IMR-90 (cell line): ENCODE results near the gene SNX25. TPM values are rescaled to one million over a fixed set of nuclear protein-coding genes. Genes with fewer than 3 reads are reported as not detected.

Experiments
- ATAC-seq: fragments of 200-7000 bp; cut with Tn5 transposase; 2 replicates; pipeline ENCODE4 v1.9.1; 2020; ENCODE audit warnings: low read depth, mild to moderate bottlenecking, moderate library complexity
- BruUV-seq: library from RNA; stranded (reverse); fragments of 400-500 nt; replicated peaks from 2 replicates; lab custom pipeline; 2021; lab: Mats Ljungman, UMichigan
- CTCF ChIA-PET: fragments of 300-600 bp; formaldehyde crosslinking; extraction: SDS; loops from one replicate; lab custom pipeline; 2021; ENCODE audit warnings: antibody characterized with exemption; lab: Yijun Ruan, JAX
- POLR2A ChIA-PET: fragments of 300-600 bp; sonication (Branson Sonifier 250); formaldehyde crosslinking; loops from one replicate; lab custom pipeline; 2022; ENCODE audit warnings: antibody characterized with exemption; ENCODE audit not compliant: unreplicated experiment; lab: Charles Lee
- DNase-seq: peaks from one replicate; pipeline ENCODE4 v3.0.0; 2013
- H2AFZ ChIP-seq: replicated peaks from 2 replicates; pipeline ENCODE3; 2013; ENCODE audit warnings: low read length, mild to moderate bottlenecking; ENCODE audit not compliant: poor library complexity
- H2AK5ac ChIP-seq: 2 replicates; pipeline ENCODE4 v1.6.1; 2013; ENCODE audit warnings: low read depth, low read length, inconsistent platforms
- H2AK9ac ChIP-seq: replicated peaks from 2 replicates; pipeline ENCODE3; 2013; ENCODE audit warnings: mild to moderate bottlenecking, low read depth, low read length, moderate library complexity; ENCODE audit not compliant: poor library complexity
- H2BK120ac ChIP-seq: 2 replicates; pipeline ENCODE4 v1.6.1; 2013; ENCODE audit warnings: low read depth, low read length, inconsistent platforms
- H2BK15ac ChIP-seq: 3 replicates; pipeline ENCODE4 v1.6.1; 2013; ENCODE audit warnings: low read depth, low read length, inconsistent platforms
- H2BK20ac ChIP-seq: 2 replicates; pipeline ENCODE4 v1.6.1; 2013; ENCODE audit warnings: low read depth, mild to moderate bottlenecking, inconsistent platforms, low read length, moderate library complexity
- H2BK5ac ChIP-seq: 2 replicates; pipeline ENCODE4 v1.6.1; 2013; ENCODE audit warnings: mild to moderate bottlenecking, low read depth, low read length, inconsistent platforms; ENCODE audit not compliant: poor library complexity, severe bottlenecking
- H3K14ac ChIP-seq: replicated peaks from 2 replicates; pipeline ENCODE4 v1.6.1; 2013; ENCODE audit warnings: low read depth, low read length, inconsistent platforms
- H3K18ac ChIP-seq: 2 replicates; pipeline ENCODE4 v1.6.1; 2013; ENCODE audit warnings: low read depth, low read length, control low read depth
- H3K23ac ChIP-seq: 2 replicates; pipeline ENCODE4 v1.6.1; 2013; ENCODE audit warnings: low read depth, low read length, inconsistent platforms
- H3K27ac ChIP-seq: 2 replicates; pipeline ENCODE4 v1.5.1; 2013; ENCODE audit warnings: mild to moderate bottlenecking, control low read depth, low read length; ENCODE audit not compliant: insufficient read depth
- H3K27me3 ChIP-seq: 2 replicates; pipeline ENCODE4 v1.6.1; 2013; ENCODE audit warnings: low read length; ENCODE audit not compliant: control insufficient read depth, insufficient read depth
- H3K36me3 ChIP-seq: 2 replicates; pipeline ENCODE4 v1.6.1; 2013; ENCODE audit warnings: low read length, mixed read lengths; ENCODE audit not compliant: control insufficient read depth, insufficient read depth
- H3K4ac ChIP-seq: 2 replicates; pipeline ENCODE4 v1.6.1; 2013; ENCODE audit warnings: low read depth, low read length, inconsistent platforms
- H3K4me1 ChIP-seq: 2 replicates; pipeline ENCODE4 v1.6.1; 2013; ENCODE audit warnings: low read length, mixed read lengths; ENCODE audit not compliant: control insufficient read depth, insufficient read depth
- H3K4me2 ChIP-seq: 2 replicates; pipeline ENCODE4 v1.6.1; 2013; ENCODE audit warnings: low read depth, mild to moderate bottlenecking, control low read depth, low read length, moderate library complexity
- H3K4me3 ChIP-seq: 2 replicates; pipeline ENCODE4 v1.5.1; 2013; ENCODE audit warnings: low read depth, mild to moderate bottlenecking, control low read depth, low read length, moderate library complexity; ENCODE audit not compliant: insufficient read depth
- H3K56ac ChIP-seq: 2 replicates; pipeline ENCODE4 v1.6.1; 2013; ENCODE audit warnings: low read length, inconsistent platforms; ENCODE audit not compliant: insufficient read depth; ENCODE audit errors: extremely low read depth
- H3K79me1 ChIP-seq, 2 experiments: 2 replicates each; pipeline ENCODE4 v1.6.1; 2013; ENCODE audit warnings: low read length in 2 of 2, inconsistent platforms in 1 of 2, low read depth in 1 of 2
- H3K9ac ChIP-seq: 2 replicates; pipeline ENCODE4 v1.6.1; 2013; ENCODE audit warnings: low read depth, low read length, control low read depth
- H3K9me1 ChIP-seq: 2 replicates; pipeline ENCODE4 v1.6.1; 2013; ENCODE audit warnings: low read length, inconsistent platforms; ENCODE audit not compliant: insufficient read depth
- H3K9me3 ChIP-seq: 2 replicates; pipeline ENCODE4 v1.6.1; 2013; ENCODE audit warnings: low read length; ENCODE audit not compliant: control insufficient read depth, insufficient read depth
- H4K20me1 ChIP-seq: 2 replicates; pipeline ENCODE4 v1.6.1; 2013; ENCODE audit warnings: low read length, inconsistent platforms; ENCODE audit not compliant: insufficient read depth
- H4K5ac ChIP-seq: 2 replicates; pipeline ENCODE4 v1.6.1; 2013; ENCODE audit warnings: mild to moderate bottlenecking, low read depth, low read length, control low read depth
- H4K8ac ChIP-seq, 2 experiments: 2 replicates each; pipeline ENCODE4 v1.6.1; 2013; ENCODE audit warnings: low read depth in 2 of 2, low read length in 2 of 2, control low read depth in 1 of 2, inconsistent platforms in 1 of 2
- H4K91ac ChIP-seq: 2 replicates; pipeline ENCODE4 v1.6.1; 2013; ENCODE audit warnings: low read depth, low read length, inconsistent platforms; ENCODE audit not compliant: insufficient read depth
- BHLHE40 ChIP-seq: fragments of 150-350 bp; IDR thresholded peaks from 2 replicates; pipeline ENCODE4 v1.6.1; 2016; ENCODE audit warnings: mild to moderate bottlenecking, low read depth, low read length
- CEBPB ChIP-seq: IDR thresholded peaks from 2 replicates; pipeline ENCODE4 v1.6.1; 2012; ENCODE audit warnings: low read depth, low read length, improper control_type of control experiment
- CHD1 ChIP-seq: IDR thresholded peaks from 2 replicates; pipeline ENCODE4 v1.6.1; 2012; ENCODE audit warnings: low read depth, low read length, improper control_type of control experiment
- ELK1 ChIP-seq: fragments of 150-350 bp; IDR thresholded peaks from 2 replicates; pipeline ENCODE4 v1.6.1; 2016; ENCODE audit warnings: low read depth, mild to moderate bottlenecking, low read length, moderate library complexity, borderline replicate concordance
- FOS ChIP-seq: fragments of 150-350 bp; IDR thresholded peaks from 2 replicates; pipeline ENCODE4 v1.6.1; 2016; ENCODE audit warnings: low read depth, low read length
- MAFK ChIP-seq: IDR thresholded peaks from 2 replicates; pipeline ENCODE4 v1.6.1; 2012; ENCODE audit warnings: low read depth, low read length, improper control_type of control experiment
- MAZ ChIP-seq: IDR thresholded peaks from 2 replicates; pipeline ENCODE4 v1.6.1; 2012; ENCODE audit warnings: low read depth, mild to moderate bottlenecking, low read length, improper control_type of control experiment, moderate library complexity, borderline replicate concordance
- MXI1 ChIP-seq: IDR thresholded peaks from 2 replicates; pipeline ENCODE4 v1.6.1; 2012; ENCODE audit warnings: low read depth, mild to moderate bottlenecking, low read length, moderate library complexity, borderline replicate concordance
- NFE2L2 ChIP-seq: fragments of 150-350 bp; IDR thresholded peaks from 2 replicates; pipeline ENCODE4 v1.6.1; 2016; ENCODE audit warnings: low read depth, mild to moderate bottlenecking, low read length
- POLR2A ChIP-seq: IDR thresholded peaks from 2 replicates; pipeline ENCODE4 v1.6.1; 2012; ENCODE audit warnings: mild to moderate bottlenecking, low read depth, low read length
- RAD21 ChIP-seq: IDR thresholded peaks from 2 replicates; pipeline ENCODE4 v1.6.1; 2012; ENCODE audit warnings: low read length, improper control_type of control experiment
- RCOR1 ChIP-seq: IDR thresholded peaks from 2 replicates; pipeline ENCODE4 v1.6.1; 2012; ENCODE audit warnings: mild to moderate bottlenecking, low read length, improper control_type of control experiment; ENCODE audit not compliant: insufficient replicate concordance
- RFX5 ChIP-seq: IDR thresholded peaks from 2 replicates; pipeline ENCODE4 v1.8.0; 2012; ENCODE audit warnings: low read depth, mild to moderate bottlenecking, low read length, moderate library complexity
- SMC3 ChIP-seq: fragments of 150-350 bp; IDR thresholded peaks from 2 replicates; pipeline ENCODE4 v1.6.1; 2016; ENCODE audit warnings: low read depth, mild to moderate bottlenecking, antibody characterized with exemption, low read length, moderate library complexity
- WGBS, 2 experiments: methylation state at CpG; one replicate each; pipeline versions ENCODE4 v1.1.5 to v1.1.7; 2013; ENCODE audit warnings: missing lambda C conversion rate in 2 of 2; ENCODE audit not compliant: insufficient read length in 1 of 2; ENCODE audit errors: extremely low coverage in 2 of 2; 5-methylcytosine and 5-hydroxymethylcytosine counted together
- dilution Hi-C: fragments of 300-500 bp; cut with HindIII; formaldehyde crosslinking; loops from one replicate; pipeline ENCODE4 v1.14.3; 2018; ENCODE audit warnings: low sequenced_read_pairs; ENCODE audit not compliant: unreplicated experiment
- in situ Hi-C: fragments of 300-500 bp; cut with MboI; formaldehyde crosslinking; loops from 3 replicates; pipeline ENCODE4 v1.14.3; 2019; ENCODE audit warnings: low sequenced_read_pairs, inconsistent platforms, mixed read lengths
- intact Hi-C: fragments of 100-400 bp; cut with micrococcal nuclease; formaldehyde crosslinking; loops from 2 replicates; pipeline ENCODE4 v1.10.0; 2022
- polyA plus RNA-seq, 3 experiments: library from polyadenylated mRNA; depleted of rRNA; stranded (reverse); fragments of >200 nt; gene quantifications; 2 replicates each; pipeline ENCODE4 v1.2.3, GENCODE V29; 2012; ENCODE audit warnings: low replicate concordance in 1 of 3
- total RNA-seq: library from RNA; depleted of rRNA; stranded (reverse); fragments of >200 nt; gene quantifications from 2 replicates; pipeline ENCODE4 v1.2.3, GENCODE V29; 2012
- TF ChIP-seq, protein P1 (sequence below): fragments of 150-350 bp; IDR thresholded peaks from 2 replicates; pipeline ENCODE4 v1.6.1; 2017; ENCODE audit warnings: mild to moderate bottlenecking, antibody characterized with exemption, low read length, low read depth
- TF ChIP-seq, protein P2 (sequence below): conservative IDR thresholded peaks from 2 replicates; pipeline ENCODE4 v1.5.1; 2012; ENCODE audit warnings: mild to moderate bottlenecking, low read depth, low read length, improper control_type of control experiment

SNX25 gene
- total and polyA plus RNA-seq, 2 of the 4 experiments (the other 2 are of a cell fraction), result 11.4 to 28.3 TPM

DNA sequence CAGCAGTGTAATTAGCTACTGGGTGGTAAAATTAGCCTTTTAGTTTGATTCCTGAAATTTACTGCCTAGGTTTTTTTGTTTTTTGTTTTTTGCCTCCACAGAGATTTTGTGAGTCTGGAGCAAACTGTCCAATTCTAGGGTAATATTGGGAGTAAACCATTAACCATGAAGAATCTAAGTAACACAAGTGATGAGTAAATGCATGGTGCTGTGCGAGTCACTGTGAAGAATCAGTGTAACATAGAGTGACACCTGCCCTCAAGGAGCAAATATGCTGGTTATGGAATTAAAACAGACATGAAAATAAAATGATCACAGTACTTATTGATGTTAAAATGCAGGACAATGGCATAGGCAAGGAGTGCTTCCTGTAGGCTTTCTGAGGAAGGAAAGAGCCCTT lies 126.2 kb downstream of the SNX25 start:
- DNase-seq, result no peak
- ChIA-PET POLR2A (no interaction called here), CTCF (no interaction called here)
- 100% methylated on average over 1 of the region's 1 CpG; no CpG with 5 or more reads in 1 of the 2 experiments for WGBS, 2 experiments
- Histone ChIP-seq H2BK5ac (no peak overlapping the region), H2BK120ac (no peak overlapping the region), H3K36me3 (peaks cover 2% of the 10 kb centered on the region), H2AK5ac (no peak overlapping the region), H4K8ac (no peak overlapping the region), H4K91ac (no peak overlapping the region), H3K14ac (no peak overlapping the region), H2AK9ac (no peak overlapping the region), H3K4me2 (no peak overlapping the region), H3K4ac (no peak overlapping the region), H4K5ac (no peak overlapping the region), H2AFZ (no peak overlapping the region), H3K79me1 (no peaks in the 10 kb centered on the region; a peak in 1 of 4 replicates), H2BK15ac (no peak overlapping the region), H3K27ac (no peak overlapping the region), H3K9ac (no peak overlapping the region), H4K20me1 (no peaks in the 10 kb centered on the region), H3K4me1 (no peaks in the 10 kb centered on the region), H3K9me3 (no peaks in the 10 kb centered on the region; the same call in 1 of the 2 replicates), H2BK20ac (no peak overlapping the region), H3K23ac (no peak overlapping the region), H3K56ac (no peak overlapping the region), H3K18ac (no peak overlapping the region), H3K27me3 (no peaks in the 10 kb centered on the region), H3K4me3 (no peak overlapping the region), H3K9me1 (no peaks in the 10 kb centered on the region; the same call in 1 of the 2 replicates)
- no TSS peak for BruUV-seq
- TF ChIP-seq RCOR1 (no peak), RAD21 (no peak), NFE2L2 (no peak), POLR2A (no peak), ELK1 (no peak), MXI1 (no peak), CEBPB (no peak), CHD1 (no peak), MAFK (no peak), FOS (no peak), MAZ (no peak), BHLHE40 (no peak), SMC3 (no peak), RFX5 (no peak)
- TF ChIP-seq, protein P1, sequence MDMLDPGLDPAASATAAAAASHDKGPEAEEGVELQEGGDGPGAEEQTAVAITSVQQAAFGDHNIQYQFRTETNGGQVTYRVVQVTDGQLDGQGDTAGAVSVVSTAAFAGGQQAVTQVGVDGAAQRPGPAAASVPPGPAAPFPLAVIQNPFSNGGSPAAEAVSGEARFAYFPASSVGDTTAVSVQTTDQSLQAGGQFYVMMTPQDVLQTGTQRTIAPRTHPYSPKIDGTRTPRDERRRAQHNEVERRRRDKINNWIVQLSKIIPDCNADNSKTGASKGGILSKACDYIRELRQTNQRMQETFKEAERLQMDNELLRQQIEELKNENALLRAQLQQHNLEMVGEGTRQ, result no peak
- TF ChIP-seq, protein P2, sequence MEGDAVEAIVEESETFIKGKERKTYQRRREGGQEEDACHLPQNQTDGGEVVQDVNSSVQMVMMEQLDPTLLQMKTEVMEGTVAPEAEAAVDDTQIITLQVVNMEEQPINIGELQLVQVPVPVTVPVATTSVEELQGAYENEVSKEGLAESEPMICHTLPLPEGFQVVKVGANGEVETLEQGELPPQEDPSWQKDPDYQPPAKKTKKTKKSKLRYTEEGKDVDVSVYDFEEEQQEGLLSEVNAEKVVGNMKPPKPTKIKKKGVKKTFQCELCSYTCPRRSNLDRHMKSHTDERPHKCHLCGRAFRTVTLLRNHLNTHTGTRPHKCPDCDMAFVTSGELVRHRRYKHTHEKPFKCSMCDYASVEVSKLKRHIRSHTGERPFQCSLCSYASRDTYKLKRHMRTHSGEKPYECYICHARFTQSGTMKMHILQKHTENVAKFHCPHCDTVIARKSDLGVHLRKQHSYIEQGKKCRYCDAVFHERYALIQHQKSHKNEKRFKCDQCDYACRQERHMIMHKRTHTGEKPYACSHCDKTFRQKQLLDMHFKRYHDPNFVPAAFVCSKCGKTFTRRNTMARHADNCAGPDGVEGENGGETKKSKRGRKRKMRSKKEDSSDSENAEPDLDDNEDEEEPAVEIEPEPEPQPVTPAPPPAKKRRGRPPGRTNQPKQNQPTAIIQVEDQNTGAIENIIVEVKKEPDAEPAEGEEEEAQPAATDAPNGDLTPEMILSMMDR, result no peak
- no peak for ATAC-seq
- dilution Hi-C loops, result no loop called here
- in situ Hi-C loops, result no loop called here
- intact Hi-C loops, result no loop called here
